PC-9 (cell line): ENCODE data around the gene SENP2. TPM values are rescaled to one million over a fixed set of nuclear protein-coding genes. Genes with fewer than 3 reads are reported as not detected.
A peak's percentile ranks its signal among the peaks of the same experiment; 100 is the strongest.

Experiments
- BruUV-seq: library from RNA; stranded (reverse); fragments of 400-500 nt; replicated peaks from 2 replicates; lab custom pipeline; 2021; lab: Mats Ljungman, UMichigan
- CTCF ChIA-PET: fragments of 300-600 bp; sonication (Branson Sonifier 250); formaldehyde crosslinking; loops from one replicate; lab custom pipeline; 2022; ENCODE audit warnings: antibody characterized with exemption; lab: Charles Lee
- POLR2A ChIA-PET: fragments of 300-600 bp; sonication (Branson Sonifier 250); formaldehyde crosslinking; loops from one replicate; lab custom pipeline; 2022; ENCODE audit warnings: antibody characterized with exemption; ENCODE audit not compliant: unreplicated experiment; lab: Charles Lee
- DNase-seq, 2 experiments: peaks; one replicate each; pipeline versions ENCODE4 v3.0.0 to v3.0.0-alpha.2; 2015 to 2022; ENCODE audit warnings: mixed read lengths in 1 of 2
- H2AFZ ChIP-seq: fragments of 200-600 bp; sonication (generic); 2 replicates; pipeline ENCODE4 v1.8.1; 2017; ENCODE audit warnings: antibody characterized with exemption
- H3F3A ChIP-seq: fragments of 200-600 bp; sonication (generic); 2 replicates; pipeline ENCODE4 v1.8.1; 2017; ENCODE audit warnings: antibody characterized with exemption, mild to moderate bottlenecking, low read depth; ENCODE audit not compliant: insufficient read depth
- H3K27ac ChIP-seq: fragments of 200-600 bp; sonication (generic); 2 replicates; pipeline ENCODE4 v1.6.1; 2016; ENCODE audit warnings: mixed run types
- H3K27me3 ChIP-seq: fragments of 200-600 bp; sonication (generic); 2 replicates; pipeline ENCODE4 v1.6.1; 2016; ENCODE audit warnings: low read depth, mixed run types; ENCODE audit not compliant: insufficient read depth
- H3K36me3 ChIP-seq: fragments of 200-600 bp; sonication (generic); 2 replicates; pipeline ENCODE4 v1.6.1; 2016; ENCODE audit warnings: low read depth, mixed run types
- H3K4me1 ChIP-seq: fragments of 200-600 bp; sonication (generic); replicated peaks from 2 replicates; pipeline ENCODE4 v1.6.1; 2016; ENCODE audit warnings: mixed run types; ENCODE audit not compliant: insufficient read depth
- H3K4me2 ChIP-seq: fragments of 200-600 bp; sonication (generic); 2 replicates; pipeline ENCODE4 v1.6.1; 2017; ENCODE audit warnings: mixed run types
- H3K4me3 ChIP-seq: fragments of 200-600 bp; sonication (generic); 2 replicates; pipeline ENCODE4 v1.6.1; 2016; ENCODE audit warnings: mixed run types
- H3K79me2 ChIP-seq: fragments of 200-600 bp; sonication (generic); 2 replicates; pipeline ENCODE4 v1.6.1; 2017; ENCODE audit warnings: low read depth, mixed run types
- H3K9me2 ChIP-seq: fragments of 200-600 bp; sonication (generic); 2 replicates; pipeline ENCODE4 v1.8.1; 2017; ENCODE audit warnings: mild to moderate bottlenecking; ENCODE audit not compliant: insufficient read depth
- H3K9me3 ChIP-seq: fragments of 200-600 bp; sonication (generic); 2 replicates; pipeline ENCODE4 v1.8.1; 2016; ENCODE audit warnings: low read depth; ENCODE audit not compliant: insufficient read depth
- H4K20me1 ChIP-seq: fragments of 200-600 bp; sonication (generic); 2 replicates; pipeline ENCODE4 v1.8.1; 2017; ENCODE audit not compliant: insufficient read depth
- CTCF ChIP-seq: fragments of 200-600 bp; sonication (generic); conservative IDR thresholded peaks from 2 replicates; pipeline ENCODE4 v1.6.1; 2017; ENCODE audit warnings: mixed run types, antibody characterized with exemption, mild to moderate bottlenecking, moderate library complexity
- EZH2 ChIP-seq: fragments of 200-600 bp; sonication (generic); IDR thresholded peaks from 2 replicates; pipeline ENCODE4 v1.8.0; 2017; ENCODE audit warnings: antibody characterized with exemption, low read depth
- intact Hi-C: fragments of 100-400 bp; cut with micrococcal nuclease; formaldehyde crosslinking; loops from one replicate; pipeline ENCODE4 v1.10.0; 2022; ENCODE audit not compliant: unreplicated experiment
- total RNA-seq: library from RNA; stranded (reverse); gene quantifications from 2 replicates; pipeline ENCODE4 v1.2.3, GENCODE V29; 2021

SENP2 gene
- total RNA-seq, 1 experiment from 2014 or later, result 89.5 TPM

- Histone ChIP-seq H3K27me3 (no peaks in the 10 kb centered on the region), H3K4me1 (peaks cover 65% of the 10 kb centered on the region), H3K9me2 (no peaks in the 10 kb centered on the region), H3F3A (peaks cover 43% of the 10 kb centered on the region), H3K36me3 (no peaks in the 10 kb centered on the region), H4K20me1 (no peaks in the 10 kb centered on the region), H3K4me2 (peak overlapping the region; percentile 91), H2AFZ (peak overlapping the region; percentile 59; the same call in 1 of the 2 replicates), H3K79me2 (no peaks in the 10 kb centered on the region), H3K9me3 (no peaks in the 10 kb centered on the region), H3K4me3 (peak overlapping the region; percentile 53), H3K27ac (peak overlapping the region; percentile 99)
- TF ChIP-seq CTCF (no peak), EZH2 (no peak)
- peak; percentile 92 to 99 for DNase-seq
- ChIA-PET CTCF (interaction anchor here (0.6 to 1.8 kb wide), 6 partner anchors 13 to 326 kb away, joined by 3 to 7 read pairs (median 3); no protein-coding TSS in a partner anchor), POLR2A (interaction anchor here (0.6 to 3.1 kb wide), 3 partner anchors 24 to 75 kb away, joined by 6 to 24 read pairs (median 8); partner anchors contain the start of gene SENP2)
- BruUV-seq, result no TSS peak
- intact Hi-C loops, result loop anchor here (1.0 to 5.0 kb wide), 2 partner anchors 9 to 221 kb away; no protein-coding TSS in a partner anchor
Observed at GRCh38 chr3:185558395-185558794, 27.7 kb upstream of the SENP2 start.

- peak overlapping the region; percentile 99 for H3K27ac ChIP-seq
- DNase-seq, result no peak
- peak overlapping the region; percentile 82 for H2AFZ ChIP-seq
- no peaks in the 10 kb centered on the region for H3K9me2 ChIP-seq
- ChIA-PET POLR2A (interaction anchor here (0.5 to 3.1 kb wide), 8 partner anchors 8 to 415 kb away, joined by 3 to 24 read pairs (median 4); partner anchors contain the start of genes LIPH, SENP2 and TMEM41A), CTCF (interaction anchor here (0.5 to 1.8 kb wide), 5 partner anchors 14 to 229 kb away, joined by 3 to 7 read pairs (median 6); no protein-coding TSS in a partner anchor)
- H3K4me1 ChIP-seq, result peaks cover 65% of the 10 kb centered on the region
- H3K36me3 ChIP-seq, result no peaks in the 10 kb centered on the region
- TF ChIP-seq CTCF, result no peak
- no peak for TF ChIP-seq EZH2
- intact Hi-C loops, result loop anchor here (1.0 to 5.0 kb wide), 3 partner anchors 60 to 242 kb away; partner anchors contain the start of gene TMEM41A
- H3K9me3 ChIP-seq, result no peaks in the 10 kb centered on the region
- no TSS peak for BruUV-seq
- no peaks in the 10 kb centered on the region for H4K20me1 ChIP-seq
- H3F3A ChIP-seq, result peaks cover 42% of the 10 kb centered on the region
- H3K4me3 ChIP-seq, result peak overlapping the region; percentile 53
- H3K4me2 ChIP-seq, result peak overlapping the region; percentile 91
- H3K79me2 ChIP-seq, result no peaks in the 10 kb centered on the region
- H3K27me3 ChIP-seq, result no peaks in the 10 kb centered on the region
Observed at GRCh38 chr3:185559706-185560090, 26.4 kb upstream of the SENP2 start.

GRCh38 chr3:185560676-185561075 lies 25.4 kb upstream of the SENP2 start:
- no peaks in the 10 kb centered on the region for H3K79me2 ChIP-seq
- ChIA-PET POLR2A (interaction anchor here (0.6 to 1.2 kb wide), 7 partner anchors 9 to 660 kb away, joined by 3 to 6 read pairs (median 3); partner anchors contain the start of genes LIPH and TMEM41A), CTCF (interaction anchor here (0.7 to 1.8 kb wide), 2 partner anchors 15 to 72 kb away, joined by 3 to 5 read pairs; no protein-coding TSS in a partner anchor)
- peak overlapping the region; percentile 91 for H3K4me2 ChIP-seq
- no peak for TF ChIP-seq EZH2
- no peak for TF ChIP-seq CTCF
- H3K9me2 ChIP-seq, result no peaks in the 10 kb centered on the region
- H3F3A ChIP-seq, result peaks cover 42% of the 10 kb centered on the region
- no peaks in the 10 kb centered on the region for H4K20me1 ChIP-seq
- peaks cover 56% of the 10 kb centered on the region for H3K4me1 ChIP-seq
- DNase-seq, result peak; percentile 35 to 56
- H3K27me3 ChIP-seq, result no peaks in the 10 kb centered on the region
- H3K9me3 ChIP-seq, result no peaks in the 10 kb centered on the region
- H3K36me3 ChIP-seq, result no peaks in the 10 kb centered on the region
- H2AFZ ChIP-seq, result peak overlapping the region; percentile 82
- peak overlapping the region; percentile 99 for H3K27ac ChIP-seq
- peak overlapping the region; percentile 53; the same call in 1 of the 2 replicates for H3K4me3 ChIP-seq
- intact Hi-C loops, result loop anchor here (5.0 kb wide), 1 partner anchor 243 kb away; no protein-coding TSS in a partner anchor
- BruUV-seq, result TSS peak; percentile 59
